ENCODE results near the gene RBMS3. TPM values are rescaled to one million over a fixed set of nuclear protein-coding genes. Genes with fewer than 3 reads are reported as not detected.
"Not testable (repeated sequence)": the region's sequence is repeated elsewhere in the genome, so short reads cannot be mapped to it uniquely, and the experiment has no call there.

The RBMS3 gene
- total RNA-seq, 1 donor from 2014 or later: 58.5 TPM

- no peak overlapping the region for H3K27ac ChIP-seq
- intact Hi-C loops (cut with DNase I): no loop called here
These were observed 173.3 kb downstream of the RBMS3 start for GRCh38 chr3:29454161-29454611.

GRCh38 chr3:29456901-29457300 is 176.0 kb downstream of the RBMS3 start:
- Histone ChIP-seq H3K9me3 (no peaks in the 10 kb centered on the region), H3K27ac (no peak overlapping the region), H3K27me3 (ENCODE audit: low read depth) (no peaks in the 10 kb centered on the region), H3K36me3 (no peaks in the 10 kb centered on the region), H3K4me1 (peaks cover 17% of the 10 kb centered on the region), H3K4me3 (no peak overlapping the region)
- ATAC-seq: no peak
- TF ChIP-seq, protein P1, sequence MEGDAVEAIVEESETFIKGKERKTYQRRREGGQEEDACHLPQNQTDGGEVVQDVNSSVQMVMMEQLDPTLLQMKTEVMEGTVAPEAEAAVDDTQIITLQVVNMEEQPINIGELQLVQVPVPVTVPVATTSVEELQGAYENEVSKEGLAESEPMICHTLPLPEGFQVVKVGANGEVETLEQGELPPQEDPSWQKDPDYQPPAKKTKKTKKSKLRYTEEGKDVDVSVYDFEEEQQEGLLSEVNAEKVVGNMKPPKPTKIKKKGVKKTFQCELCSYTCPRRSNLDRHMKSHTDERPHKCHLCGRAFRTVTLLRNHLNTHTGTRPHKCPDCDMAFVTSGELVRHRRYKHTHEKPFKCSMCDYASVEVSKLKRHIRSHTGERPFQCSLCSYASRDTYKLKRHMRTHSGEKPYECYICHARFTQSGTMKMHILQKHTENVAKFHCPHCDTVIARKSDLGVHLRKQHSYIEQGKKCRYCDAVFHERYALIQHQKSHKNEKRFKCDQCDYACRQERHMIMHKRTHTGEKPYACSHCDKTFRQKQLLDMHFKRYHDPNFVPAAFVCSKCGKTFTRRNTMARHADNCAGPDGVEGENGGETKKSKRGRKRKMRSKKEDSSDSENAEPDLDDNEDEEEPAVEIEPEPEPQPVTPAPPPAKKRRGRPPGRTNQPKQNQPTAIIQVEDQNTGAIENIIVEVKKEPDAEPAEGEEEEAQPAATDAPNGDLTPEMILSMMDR (IDR thresholded peaks at IDR 0.05): no peak
- intact Hi-C loops (cut with DNase I): no loop called here
- DNase-seq: no peak

More at GRCh38 chr3:29454161-29454611, 173.3 kb downstream of the RBMS3 start:
- Histone ChIP-seq H3K9me3 (no peaks in the 10 kb centered on the region), H3K36me3 (no peaks in the 10 kb centered on the region), H3K27me3 (ENCODE audit: low read depth) (no peaks in the 10 kb centered on the region), H3K4me1 (peaks cover 17% of the 10 kb centered on the region), H3K4me3 (no peak overlapping the region)
- no peak for DNase-seq
- TF ChIP-seq, protein P1 (IDR thresholded peaks at IDR 0.05): no peak
- ATAC-seq: no peak

DNA sequence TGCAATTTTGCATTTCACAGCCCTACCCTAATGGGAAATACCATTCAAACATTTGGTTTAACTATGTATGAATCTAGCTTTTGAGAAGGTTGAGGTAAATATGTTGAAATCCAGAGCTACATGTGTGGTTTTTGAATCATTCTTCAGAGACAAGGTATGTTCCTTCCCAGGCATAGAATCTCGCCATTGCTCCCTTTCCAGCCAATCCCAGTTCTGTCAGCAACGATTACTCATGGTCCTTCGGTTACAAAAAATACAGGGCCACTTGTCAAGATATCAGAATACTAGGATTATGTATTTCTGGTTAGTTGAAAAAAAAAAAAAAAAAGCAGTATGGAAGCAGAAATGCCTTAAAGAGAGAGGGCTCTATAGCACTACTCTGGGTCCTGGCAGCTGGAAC is 182.4 kb downstream of the RBMS3 start:
- Histone ChIP-seq H3K9me3 (no peaks in the 10 kb centered on the region), H3K36me3 (no peaks in the 10 kb centered on the region), H3K4me3 (no peak overlapping the region), H3K4me1 (peaks cover 12% of the 10 kb centered on the region), H3K27me3 (ENCODE audit: low read depth) (no peaks in the 10 kb centered on the region), H3K27ac (no peak overlapping the region)
- ATAC-seq (no peak), DNase-seq (no peak)
- TF ChIP-seq, protein P1 (IDR thresholded peaks at IDR 0.05): no peak
- intact Hi-C loops (cut with DNase I): no loop called here

DNA sequence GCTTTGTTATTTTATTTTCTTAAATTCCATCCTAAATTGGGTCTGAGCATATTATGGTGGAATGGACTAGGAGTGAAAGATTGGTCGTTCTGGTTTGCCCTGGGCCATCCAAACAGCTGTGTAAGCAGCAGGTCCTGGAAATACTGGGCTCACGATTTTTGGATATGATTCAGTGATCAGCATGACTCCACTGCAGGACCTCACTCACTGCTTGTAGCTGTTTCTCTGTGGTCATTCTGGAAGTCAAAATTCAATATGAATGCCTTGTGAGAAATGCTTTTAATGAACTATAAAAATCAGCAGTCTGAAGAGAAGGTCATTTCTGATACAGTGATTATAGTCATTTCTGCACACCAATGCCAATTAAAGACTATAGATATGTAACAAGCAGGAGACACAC is 185.0 kb downstream of the RBMS3 start:
- H3K4me1 ChIP-seq: peaks cover 12% of the 10 kb centered on the region
- no peak overlapping the region for H3K27ac ChIP-seq
- intact Hi-C loops (cut with DNase I): no loop called here
- TF ChIP-seq, protein P1 (IDR thresholded peaks at IDR 0.05): no peak
- no peaks in the 10 kb centered on the region for H3K36me3 ChIP-seq
- H3K9me3 ChIP-seq: no peaks in the 10 kb centered on the region
- ATAC-seq (no peak), DNase-seq (no peak)
- H3K27me3 ChIP-seq (ENCODE audit: low read depth): no peaks in the 10 kb centered on the region
- H3K4me3 ChIP-seq: no peak overlapping the region

- ATAC-seq: no peak
- Histone ChIP-seq H3K27ac (no peak overlapping the region), H3K4me1 (peaks cover 12% of the 10 kb centered on the region), H3K36me3 (no peaks in the 10 kb centered on the region), H3K4me3 (no peak overlapping the region), H3K9me3 (no peaks in the 10 kb centered on the region), H3K27me3 (ENCODE audit: low read depth) (no peaks in the 10 kb centered on the region)
- TF ChIP-seq, protein P1 (IDR thresholded peaks at IDR 0.05): no peak
- intact Hi-C loops (cut with DNase I): no loop called here
- DNase-seq: no peak
These were observed 185.6 kb downstream of the RBMS3 start for GRCh38 chr3:29466442-29466841.

- Histone ChIP-seq H3K4me3 (no peak overlapping the region), H3K27me3 (ENCODE audit: low read depth) (no peaks in the 10 kb centered on the region), H3K4me1 (peaks cover 12% of the 10 kb centered on the region), H3K27ac (no peak overlapping the region), H3K9me3 (no peaks in the 10 kb centered on the region), H3K36me3 (no peaks in the 10 kb centered on the region)
- DNase-seq: no peak
- intact Hi-C loops (cut with DNase I): no loop called here
- no peak for ATAC-seq
- TF ChIP-seq, protein P1 (IDR thresholded peaks at IDR 0.05): no peak
These were observed 187.3 kb downstream of the RBMS3 start for GRCh38 chr3:29468187-29468586.

DNA sequence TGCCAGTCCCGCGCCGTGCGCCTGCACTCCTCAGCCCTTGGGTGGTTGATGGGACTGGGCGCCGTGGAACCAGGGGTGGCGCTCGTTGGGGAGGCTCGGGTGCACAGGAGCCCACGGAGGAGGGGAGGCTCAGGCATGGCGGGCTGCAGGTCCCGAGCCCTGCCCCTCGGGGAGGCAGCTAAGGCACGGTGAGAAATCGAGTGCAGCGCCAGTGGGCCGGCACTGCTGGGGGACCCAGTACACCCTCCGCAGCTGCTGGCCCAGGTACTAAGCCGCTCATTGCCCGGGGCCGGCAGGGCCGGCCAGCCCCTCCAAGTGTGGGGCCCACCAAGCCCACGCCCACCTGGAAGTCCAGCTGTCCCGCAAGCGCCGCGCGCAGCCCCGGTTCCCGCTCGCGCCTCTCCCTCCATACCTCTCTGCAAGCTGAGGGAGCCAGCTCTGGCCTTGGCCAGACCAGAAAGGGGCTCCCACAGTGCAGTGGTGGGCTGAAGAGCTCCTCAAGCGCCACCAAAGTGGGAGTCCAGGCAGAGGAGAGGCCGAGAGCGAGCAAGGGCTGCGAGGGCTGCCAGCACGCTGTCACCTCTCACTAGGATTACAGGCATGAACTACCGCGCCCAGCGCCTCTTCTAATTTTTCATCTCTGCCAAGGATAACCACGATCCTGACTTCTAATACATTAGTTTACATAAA is 192.8 kb downstream of the RBMS3 start:
- H3K4me1 ChIP-seq; H3K36me3 ChIP-seq; H3K4me3 ChIP-seq; DNase-seq; H3K27me3 ChIP-seq (ENCODE audit: low read depth); ATAC-seq; H3K9me3 ChIP-seq; intact Hi-C loops (cut with DNase I); H3K27ac ChIP-seq: not testable (repeated sequence)

Measured in lower lobe of right lung (tissue), 2 donors.